Stimulated activated CD4-positive, alpha-beta T cell treated with anti-CD3 and anti-CD28 coated beads, TNF-alpha, amount 100 ng/mL, for 48 hours (primary cell): ENCODE results near the gene CEP72.

ENCODE experiments used
- DNase-seq, 3 donors: peaks; one replicate each; pipeline ENCODE4 v3.0.0-alpha.2; 2020; ENCODE audit warnings: low read depth in 3 of 3

CEP72 gene

GRCh38 chr5:658103-658502 is 46.0 kb downstream of the CEP72 start:
- no peak for DNase-seq

DNA sequence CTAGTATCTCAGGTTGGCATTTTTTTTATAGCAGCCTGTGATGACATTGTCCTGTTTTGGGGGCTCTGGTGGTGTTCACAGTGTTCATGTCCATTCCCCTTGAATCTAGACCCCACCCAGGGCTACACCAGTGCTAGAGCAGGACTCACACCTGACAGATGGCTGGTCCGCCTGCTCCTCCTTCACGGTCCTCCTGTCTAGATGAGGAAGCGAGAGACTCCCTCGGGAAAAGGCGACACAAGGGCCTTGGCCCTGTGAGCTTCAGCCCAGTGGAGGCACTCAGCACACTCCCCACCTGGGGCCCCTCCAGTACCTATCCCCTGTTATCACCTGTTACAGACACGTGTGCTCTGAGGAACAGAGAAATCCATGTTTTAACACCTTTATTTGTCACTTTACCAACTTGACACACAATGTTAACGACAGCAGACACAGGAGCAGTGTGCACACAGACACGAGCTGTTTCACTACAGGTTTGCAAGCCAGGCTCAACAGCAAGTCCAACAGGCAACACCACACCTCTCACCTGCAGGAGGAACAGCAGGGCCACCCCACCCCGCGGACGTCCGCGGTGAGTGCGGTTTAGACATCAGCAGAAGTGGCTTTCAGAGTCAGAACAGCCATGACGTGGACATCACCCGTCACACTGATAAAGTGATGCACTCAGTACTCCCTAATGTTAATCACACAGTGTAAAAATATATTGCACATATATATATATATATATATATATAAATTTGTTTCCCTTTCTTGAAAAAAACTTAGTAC is 47.5 kb downstream of the CEP72 start:
- no peak for DNase-seq

DNA sequence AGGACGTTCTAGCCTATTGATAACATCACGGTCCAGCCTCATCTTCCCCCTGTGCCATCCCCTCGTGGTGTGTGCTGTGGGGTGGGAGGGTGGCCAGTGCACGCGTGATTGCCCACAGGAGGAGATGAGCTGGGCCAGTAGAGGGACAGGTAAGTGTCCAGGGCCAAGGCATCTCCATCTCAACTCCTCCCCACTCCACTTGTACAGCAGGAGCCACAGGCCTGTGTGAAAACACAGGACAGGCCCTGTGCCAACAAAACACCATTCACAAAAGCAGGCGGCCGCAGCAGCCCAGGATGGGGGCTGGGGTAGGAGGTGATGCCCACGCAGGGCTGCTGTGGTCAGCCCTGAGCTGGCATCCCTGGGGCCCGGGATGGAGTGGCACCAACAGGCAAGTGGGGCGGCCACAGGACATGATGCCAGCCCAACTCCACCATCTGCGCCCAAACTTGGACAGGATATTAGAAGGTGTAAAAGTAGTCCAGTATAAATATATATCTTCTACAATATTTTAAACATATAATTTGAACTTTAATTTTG is 48.4 kb downstream of the CEP72 start:
- DNase-seq, result no peak

DNA sequence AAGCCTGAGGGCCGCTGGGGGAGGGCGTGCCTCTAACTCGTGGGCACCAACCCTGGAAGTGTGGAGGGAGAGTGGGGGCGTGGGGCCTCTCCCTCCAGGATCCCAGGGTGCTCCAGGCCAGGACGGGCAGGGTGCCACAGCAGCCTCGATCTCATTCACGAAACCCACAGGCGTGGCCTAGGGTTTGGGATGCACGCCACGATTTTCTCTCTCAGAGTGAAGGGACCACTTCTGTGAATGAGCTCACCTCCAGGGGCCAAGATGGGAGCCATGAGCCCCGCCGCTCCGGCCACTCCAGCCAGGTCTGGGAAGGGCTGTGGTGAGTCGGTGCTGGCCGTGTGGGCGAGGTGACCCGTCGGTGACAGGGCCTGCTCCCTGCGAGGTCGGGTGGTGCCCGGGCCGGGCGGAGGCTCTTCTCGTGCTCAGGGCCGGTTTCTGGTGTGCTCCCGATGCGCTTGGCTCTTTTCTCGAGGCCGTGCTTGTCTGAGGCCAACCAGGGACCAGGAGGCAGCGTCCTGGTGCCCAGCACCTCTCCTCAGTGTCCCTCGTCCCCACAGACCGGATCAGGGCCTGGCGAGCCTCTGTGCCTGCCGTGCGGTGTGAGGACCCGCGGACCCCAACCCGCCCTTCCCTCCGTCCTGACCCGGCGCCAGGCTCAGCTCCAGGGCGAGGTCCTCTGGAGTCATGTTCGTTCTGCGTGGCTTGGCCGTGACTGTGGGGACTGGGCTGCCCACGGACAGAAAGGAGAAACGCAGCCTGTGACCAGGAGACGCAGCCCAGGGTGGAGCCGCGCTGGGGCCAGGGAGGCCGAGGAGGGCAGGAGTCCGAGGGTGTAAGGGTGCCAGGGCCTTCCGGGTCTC is 50.0 kb downstream of the CEP72 start:
- DNase-seq, result no peak

DNA sequence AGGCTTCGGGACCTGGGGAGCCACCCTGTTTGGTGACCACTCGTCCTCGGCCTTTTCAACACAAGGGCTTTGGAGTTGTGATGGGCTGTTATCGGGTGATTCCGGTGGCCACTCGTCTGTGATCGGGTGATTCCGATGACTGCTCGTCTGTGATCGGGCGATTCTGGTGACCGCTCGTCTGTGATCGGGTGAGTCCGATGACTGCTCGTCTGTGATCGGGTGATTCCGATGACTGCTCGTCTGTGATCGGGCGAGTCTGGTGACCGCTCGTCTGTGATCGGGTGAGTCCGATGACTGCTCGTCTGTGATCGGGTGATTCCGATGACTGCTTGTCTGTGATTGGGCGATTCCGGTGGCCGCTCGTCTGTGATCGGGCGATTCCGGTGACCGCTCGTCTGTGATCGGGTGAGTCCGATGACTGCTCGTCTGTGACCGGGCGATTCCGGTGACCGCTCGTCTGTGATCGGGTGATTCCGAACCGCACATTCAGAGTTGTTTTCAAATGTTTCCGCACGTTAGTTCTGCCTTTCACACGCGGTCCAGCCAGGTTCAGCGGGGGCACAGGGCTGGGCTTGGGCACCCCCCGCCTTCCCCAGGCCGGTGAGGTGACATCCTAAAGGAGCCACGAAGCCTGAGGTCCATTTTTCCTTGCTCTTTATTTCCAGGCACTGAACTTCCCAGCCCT is 50.8 kb downstream of the CEP72 start:
- no peak for DNase-seq

DNA sequence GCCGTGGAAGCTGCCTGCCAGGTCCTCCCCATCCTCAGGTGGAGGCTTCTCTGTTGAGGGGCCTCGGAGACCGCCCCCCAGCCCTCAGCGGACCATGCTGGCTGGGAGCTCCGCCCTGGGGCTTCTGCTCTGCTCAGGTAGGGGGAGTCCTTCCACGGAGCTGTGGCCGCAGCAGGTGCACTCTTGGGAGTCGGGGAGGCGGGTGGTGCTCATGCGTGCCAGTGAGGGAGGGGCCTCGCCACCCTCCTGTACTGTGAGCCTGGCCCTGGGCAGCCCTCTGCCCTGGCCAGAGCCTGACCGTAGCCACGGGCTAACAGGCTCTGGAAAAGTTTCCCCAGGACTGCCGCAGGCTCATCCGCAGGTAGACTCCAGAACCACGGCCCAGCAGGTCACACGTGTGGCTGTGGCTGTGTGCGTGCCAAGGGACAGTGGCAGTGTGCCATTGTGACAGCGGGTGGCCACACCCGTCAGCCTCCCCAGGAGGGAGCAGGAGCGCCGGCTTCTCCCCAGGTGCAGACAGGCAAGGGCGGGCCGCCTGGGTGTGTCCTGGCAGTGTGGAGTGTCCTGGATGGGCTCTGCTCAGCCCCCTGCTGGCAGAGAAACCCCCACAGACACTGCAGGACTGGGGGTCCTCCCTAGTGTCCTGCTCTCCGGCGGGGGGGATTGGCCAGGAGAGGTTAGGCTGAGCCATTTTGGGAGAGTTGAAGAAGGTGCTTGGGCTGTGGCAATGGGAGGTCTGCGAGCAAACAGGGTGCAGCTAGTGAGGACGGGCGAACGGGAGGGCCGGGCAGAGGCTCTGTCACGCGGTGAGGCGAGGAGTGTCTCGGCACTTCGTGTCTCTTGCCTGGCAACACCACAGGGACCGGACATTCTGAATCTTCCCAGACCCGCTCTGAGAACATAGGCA is 51.5 kb downstream of the CEP72 start:
- DNase-seq, result no peak

DNA sequence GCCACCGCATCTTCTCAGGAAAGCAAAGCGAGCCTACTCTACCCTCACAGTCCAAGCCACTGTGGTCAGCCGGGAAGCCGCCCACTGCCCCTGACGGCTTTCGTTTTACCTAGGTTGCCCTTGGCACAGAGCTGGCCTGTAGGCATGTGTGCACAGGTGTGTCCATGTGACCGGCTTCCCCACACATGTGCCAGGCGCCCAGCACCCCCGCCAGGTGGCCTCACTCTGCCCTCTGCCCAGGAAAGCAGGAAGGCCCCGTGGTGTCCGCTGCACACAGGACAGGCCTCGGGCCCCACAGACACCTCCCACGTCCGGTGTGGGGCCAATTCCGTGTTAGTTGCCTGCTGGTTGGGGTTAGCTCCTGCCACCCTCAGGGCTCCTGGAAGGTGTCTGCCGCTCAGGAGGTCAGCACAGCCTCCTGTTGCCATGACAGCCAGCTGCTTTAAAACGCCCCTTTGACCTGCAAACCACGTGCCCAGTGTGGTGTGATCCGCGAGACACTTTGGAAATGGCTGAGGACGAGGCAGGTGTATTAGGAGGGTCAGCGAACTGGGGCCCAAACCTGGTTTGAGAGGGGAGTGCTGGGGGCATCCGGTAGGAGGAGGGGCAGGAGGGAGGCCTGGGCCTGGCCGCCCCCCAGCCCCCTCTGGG is 52.3 kb downstream of the CEP72 start:
- no peak for DNase-seq

DNA sequence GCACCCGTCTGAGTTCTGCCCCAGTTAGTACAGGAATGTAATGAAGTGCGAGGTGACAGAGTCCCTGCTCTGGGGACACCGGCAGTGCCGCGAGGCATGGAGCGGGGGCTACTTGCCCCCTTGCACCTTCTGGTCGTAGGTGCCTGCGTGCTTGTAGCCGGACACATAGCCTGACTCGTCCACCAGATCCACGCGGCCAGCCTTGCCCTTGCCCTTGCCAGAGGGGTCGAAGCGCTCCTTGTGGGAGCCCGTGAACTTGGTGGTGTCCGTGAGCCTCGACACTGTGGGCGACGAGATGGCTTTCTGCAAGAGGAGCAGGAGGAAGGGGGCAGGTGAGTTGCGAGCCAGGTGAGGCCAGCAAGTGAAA is 52.8 kb downstream of the CEP72 start:
- DNase-seq, result no peak

- no peak for DNase-seq
These were observed 53.4 kb downstream of the CEP72 start for GRCh38 chr5:665541-665955.

- no peak for DNase-seq
These were observed 54.0 kb downstream of the CEP72 start for GRCh38 chr5:665956-666711.

- no peak for DNase-seq
These were observed 54.8 kb downstream of the CEP72 start for GRCh38 chr5:666816-667498.

- no peak for DNase-seq
These were observed 56.3 kb downstream of the CEP72 start for GRCh38 chr5:668283-668995.

GRCh38 chr5:669111-669841 is 57.1 kb downstream of the CEP72 start:
- DNase-seq, result peak in 1 of 3 donors; percentile 55

GRCh38 chr5:669842-670395 is 57.8 kb downstream of the CEP72 start:
- DNase-seq, result no peak

- no peak for DNase-seq
These were observed 58.5 kb downstream of the CEP72 start for GRCh38 chr5:670396-671270.

DNA sequence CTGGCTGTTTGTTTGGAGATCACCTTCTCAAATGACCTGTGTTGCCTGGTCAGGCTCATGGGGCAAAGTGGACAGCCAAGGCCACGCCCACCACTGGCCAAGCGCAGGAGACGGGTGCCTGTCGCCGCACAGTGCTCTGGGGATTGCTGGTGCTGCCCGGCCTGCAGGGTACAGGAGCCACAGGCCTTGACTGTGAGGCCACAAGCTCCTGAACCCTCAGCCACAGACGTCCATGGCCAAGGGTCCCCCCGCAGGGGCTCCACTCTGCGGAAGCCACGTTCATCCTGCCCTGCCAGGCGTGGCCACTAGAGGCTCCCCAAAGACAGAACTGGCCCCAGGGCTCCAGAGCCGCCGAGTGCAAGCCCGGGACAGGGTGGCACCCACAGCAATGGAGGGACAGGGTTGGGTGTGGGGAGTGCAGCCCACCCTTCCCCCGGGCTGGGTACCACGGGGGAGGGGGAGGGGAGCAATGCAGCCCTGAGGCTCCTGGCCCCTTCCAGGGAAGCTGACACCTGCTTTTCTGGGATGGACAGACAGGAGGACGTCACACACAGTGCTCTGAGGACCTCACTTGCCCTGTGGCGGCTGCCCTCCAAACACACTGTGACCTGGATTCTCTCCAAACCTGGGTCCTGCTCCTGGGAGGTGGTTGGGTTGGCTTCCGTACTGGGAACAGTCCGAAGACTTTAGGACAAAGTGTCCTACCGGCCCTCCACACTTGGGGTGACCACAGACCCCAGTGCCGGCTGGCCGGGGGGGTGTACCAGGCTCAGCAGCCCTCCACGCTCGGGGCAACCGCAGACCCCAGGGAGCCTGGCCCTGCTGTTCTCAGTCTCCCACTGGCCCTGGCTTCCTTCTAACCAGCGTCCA is 59.6 kb downstream of the CEP72 start:
- DNase-seq, result peak; percentile 32 to 64 (median 39)
